MM.1S (cell line): Measurements from ENCODE around the gene ATG16L2.

ENCODE experiments used
- EZH2 ChIP-seq: fragments of 300-600 bp; sonication (generic); optimal IDR thresholded peaks from 2 replicates; pipeline ENCODE3; 2017; ENCODE audit warnings: low read depth, mild to moderate bottlenecking, antibody characterized with exemption, low read length, mixed read lengths
- TF ChIP-seq, protein P1 (sequence below): fragments of 300-600 bp; sonication (generic); IDR thresholded peaks from 2 replicates; pipeline ENCODE4 v1.5.1; 2016; ENCODE audit warnings: antibody characterized with exemption, low read length, mixed read lengths

DNA sequence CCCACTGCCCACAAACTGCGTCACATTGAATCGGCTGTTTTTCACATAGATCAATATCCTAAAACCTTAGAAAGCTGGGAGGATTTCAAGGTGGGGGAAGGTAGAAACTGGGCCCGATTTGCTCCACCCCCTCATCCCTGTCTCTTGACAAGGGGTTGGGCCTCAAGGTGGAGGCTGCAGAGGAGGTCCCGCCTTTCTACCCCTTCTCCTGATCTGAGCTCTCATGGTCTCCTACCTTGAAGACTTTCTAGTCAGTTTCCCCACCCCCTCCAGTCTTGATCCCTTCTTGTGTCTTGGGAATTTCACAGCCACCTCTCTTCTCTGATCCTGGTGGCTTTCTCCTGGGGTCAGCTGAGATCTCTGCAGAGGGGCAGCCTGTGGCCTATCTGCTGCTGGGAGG is 15.8 kb upstream of the ATG16L2 start:
- TF ChIP-seq, protein P1, sequence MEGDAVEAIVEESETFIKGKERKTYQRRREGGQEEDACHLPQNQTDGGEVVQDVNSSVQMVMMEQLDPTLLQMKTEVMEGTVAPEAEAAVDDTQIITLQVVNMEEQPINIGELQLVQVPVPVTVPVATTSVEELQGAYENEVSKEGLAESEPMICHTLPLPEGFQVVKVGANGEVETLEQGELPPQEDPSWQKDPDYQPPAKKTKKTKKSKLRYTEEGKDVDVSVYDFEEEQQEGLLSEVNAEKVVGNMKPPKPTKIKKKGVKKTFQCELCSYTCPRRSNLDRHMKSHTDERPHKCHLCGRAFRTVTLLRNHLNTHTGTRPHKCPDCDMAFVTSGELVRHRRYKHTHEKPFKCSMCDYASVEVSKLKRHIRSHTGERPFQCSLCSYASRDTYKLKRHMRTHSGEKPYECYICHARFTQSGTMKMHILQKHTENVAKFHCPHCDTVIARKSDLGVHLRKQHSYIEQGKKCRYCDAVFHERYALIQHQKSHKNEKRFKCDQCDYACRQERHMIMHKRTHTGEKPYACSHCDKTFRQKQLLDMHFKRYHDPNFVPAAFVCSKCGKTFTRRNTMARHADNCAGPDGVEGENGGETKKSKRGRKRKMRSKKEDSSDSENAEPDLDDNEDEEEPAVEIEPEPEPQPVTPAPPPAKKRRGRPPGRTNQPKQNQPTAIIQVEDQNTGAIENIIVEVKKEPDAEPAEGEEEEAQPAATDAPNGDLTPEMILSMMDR = no peak
- no peak for TF ChIP-seq EZH2
